ENCODE measurements around the gene DDX46. TPM values are rescaled to one million over a fixed set of nuclear protein-coding genes. Genes with fewer than 3 reads are reported as not detected.
"Not testable (repeated sequence)": the region's sequence is repeated elsewhere in the genome, so short reads cannot be mapped to it uniquely, and the experiment has no call there.

Gene DDX46
- total RNA-seq, 1 experiment from 2014 or later, result 99.3 TPM

- BruUV-seq (replicated peaks), result no TSS peak
- Histone ChIP-seq H3K4me3 (replicated peaks in 1 of 2; ENCODE audit: low read depth in 1 of 2, low read length in 2 of 2) (no peak overlapping the region), H3K27ac (ENCODE audit: low read depth, low read length) (no peak overlapping the region), H2AFZ (ENCODE audit: low read depth, low read length, poor library complexity, severe bottlenecking) (no peak overlapping the region), H3K27me3 (ENCODE audit: insufficient read depth, low read length) (no peaks in the 10 kb centered on the region), H3K79me2 (ENCODE audit: insufficient read depth, low read length) (no peaks in the 10 kb centered on the region), H3K4me1 (ENCODE audit: control insufficient read depth in 1 of 2, insufficient read depth in 2 of 2, low read length in 2 of 2) (peaks cover 3 to 4% of the 10 kb centered on the region in 2 experiments; a peak in 2 of 4 replicates), H3K9me2 (ENCODE audit: insufficient read depth) (no peaks in the 10 kb centered on the region), H4K20me1 (ENCODE audit: insufficient read depth) (no peaks in the 10 kb centered on the region), H3K4me2 (ENCODE audit: low read length) (no peak overlapping the region), H3K9me3 (ENCODE audit: control insufficient read depth in 1 of 2, insufficient read depth in 1 of 2, low read depth in 1 of 2, low read length in 2 of 2) (no peaks in the 10 kb centered on the region), H3K9ac (ENCODE audit: low read length) (no peak overlapping the region), H3K36me3 (ENCODE audit: control insufficient read depth in 1 of 2, insufficient read depth in 2 of 2, low read length in 2 of 2) (peaks cover 13 to 17% of the 10 kb centered on the region in 2 experiments; a peak in 3 of 4 replicates)
- DNase-seq (ENCODE audit: low read depth, low spot score), result no peak
- no peak for ATAC-seq
- RAD21 ChIA-PET (ENCODE audit: low non-redundant PET in 1 of 2, low total read pairs in 2 of 2, uncharacterized antibody in 2 of 2, unreplicated experiment in 2 of 2), result no interaction called here
- POLR2A ChIA-PET, result no interaction called here
- CTCF ChIA-PET, result no interaction called here
- intact Hi-C loops (cut with micrococcal nuclease), result loop anchor here (10.0 kb wide), 1 partner anchor 50 kb away; no protein-coding TSS in a partner anchor
- no peak for TF ChIP-seq CTCF (IDR thresholded peaks at IDR 0.05 in 2 of 3, conservative IDR thresholded peaks at IDR 0.05 in 1 of 3; ENCODE audit: borderline replicate concordance in 1 of 3, insufficient read depth in 1 of 3, low read depth in 2 of 3, low read length in 2 of 3)
- no peak for TF ChIP-seq ZBTB33 (IDR thresholded peaks at IDR 0.05; ENCODE audit: extremely low read depth, insufficient replicate concordance, low read length)
- TF ChIP-seq JUND (IDR thresholded peaks at IDR 0.05), result no peak
- no peak for TF ChIP-seq SP1 (IDR thresholded peaks at IDR 0.05; ENCODE audit: low read depth)
- TF ChIP-seq, protein P1, sequence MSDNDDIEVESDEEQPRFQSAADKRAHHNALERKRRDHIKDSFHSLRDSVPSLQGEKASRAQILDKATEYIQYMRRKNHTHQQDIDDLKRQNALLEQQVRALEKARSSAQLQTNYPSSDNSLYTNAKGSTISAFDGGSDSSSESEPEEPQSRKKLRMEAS (IDR thresholded peaks at IDR 0.05), result no peak
- TF ChIP-seq ELF1 (IDR thresholded peaks at IDR 0.05; ENCODE audit: borderline replicate concordance, low read depth), result no peak
- TF ChIP-seq ATF3 (IDR thresholded peaks at IDR 0.05), result no peak
- TF ChIP-seq RAD21 (IDR thresholded peaks at IDR 0.05; ENCODE audit: low read depth), result no peak
- no peak for TF ChIP-seq CBX3 (IDR thresholded peaks at IDR 0.05; ENCODE audit: low read depth)
- TF ChIP-seq SIN3A (IDR thresholded peaks at IDR 0.05; ENCODE audit: low read depth), result no peak
- no peak for TF ChIP-seq CEBPB (IDR thresholded peaks at IDR 0.05; ENCODE audit: low read depth)
- TF ChIP-seq ZNF274 (IDR thresholded peaks at IDR 0.05; ENCODE audit: low read depth, low read length), result no peak
Measured at GRCh38 chr5:134714541-134714940, 44.0 kb upstream of the DDX46 start.

DNA sequence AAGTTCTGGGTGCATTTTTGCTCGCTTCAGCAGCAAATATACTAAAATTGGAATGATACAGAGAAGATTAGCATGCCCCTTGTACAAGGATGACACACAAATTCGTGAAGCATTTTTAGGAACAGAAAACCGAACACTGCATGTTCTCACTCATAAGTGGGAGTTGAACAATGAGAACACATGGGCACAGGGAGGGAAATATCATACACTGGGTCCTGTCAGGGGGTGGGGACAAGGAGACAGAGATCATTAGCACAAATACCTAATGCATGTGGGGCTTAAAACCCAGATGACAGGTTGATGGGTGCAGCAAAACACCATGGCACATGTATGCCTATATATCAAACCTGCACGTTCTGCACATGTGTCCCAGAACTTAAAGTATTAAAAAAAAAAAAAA lies 43.1 kb upstream of the DDX46 start:
- H2AFZ ChIP-seq (ENCODE audit: low read depth, low read length, poor library complexity, severe bottlenecking); H3K79me2 ChIP-seq (ENCODE audit: insufficient read depth, low read length); H3K9ac ChIP-seq (ENCODE audit: low read length); DNase-seq (ENCODE audit: low read depth, low spot score); H3K4me3 ChIP-seq (replicated peaks in 1 of 2; ENCODE audit: low read depth in 1 of 2, low read length in 2 of 2); H3K4me1 ChIP-seq (ENCODE audit: control insufficient read depth in 1 of 2, insufficient read depth in 2 of 2, low read length in 2 of 2); CTCF ChIA-PET; H4K20me1 ChIP-seq (ENCODE audit: insufficient read depth); POLR2A ChIA-PET; H3K9me3 ChIP-seq (ENCODE audit: control insufficient read depth in 1 of 2, insufficient read depth in 1 of 2, low read depth in 1 of 2, low read length in 2 of 2); ATAC-seq; RAD21 ChIA-PET (ENCODE audit: low non-redundant PET in 1 of 2, low total read pairs in 2 of 2, uncharacterized antibody in 2 of 2, unreplicated experiment in 2 of 2); H3K27ac ChIP-seq (ENCODE audit: low read depth, low read length); H3K27me3 ChIP-seq (ENCODE audit: insufficient read depth, low read length); H3K9me2 ChIP-seq (ENCODE audit: insufficient read depth); BruUV-seq (replicated peaks); H3K4me2 ChIP-seq (ENCODE audit: low read length): not testable (repeated sequence)
- peaks cover 15% of the 10 kb centered on the region in 2 experiments; a peak in 3 of 4 replicates for H3K36me3 ChIP-seq (ENCODE audit: control insufficient read depth in 1 of 2, insufficient read depth in 2 of 2, low read length in 2 of 2)
- intact Hi-C loops (cut with micrococcal nuclease), result loop anchor here (10.0 kb wide), 1 partner anchor 51 kb away; no protein-coding TSS in a partner anchor

All from HCT116 (cell line).